ENCODE measurements around the gene TMEM98.

- TF ChIP-seq CREB1 (IDR thresholded peaks at IDR 0.05; ENCODE audit: low read depth): no peak
- TF ChIP-seq NFIC (IDR thresholded peaks at IDR 0.05): no peak
Observed at GRCh38 chr17:32964541-32964940, 36.6 kb downstream of the TMEM98 start.
